H9 (cell line): Measurements from ENCODE around the gene NOX1. TPM values are rescaled to one million over a fixed set of nuclear protein-coding genes. Genes with fewer than 3 reads are reported as not detected.

Experiments used
- DNase-seq: peaks from one replicate; pipeline ENCODE4 v3.0.0-alpha.2; 2017
- H2AFZ ChIP-seq: one replicate; pipeline ENCODE4 v1.6.1; 2013; ENCODE audit warnings: mild to moderate bottlenecking, low read length, control low read depth, moderate library complexity
- H2AK5ac ChIP-seq: 2 replicates; pipeline ENCODE4 v1.6.1; 2013; ENCODE audit warnings: low read length, control low read depth, mixed read lengths; ENCODE audit not compliant: insufficient read length
- H2BK120ac ChIP-seq: one replicate; pipeline ENCODE4 v1.6.1; 2013; ENCODE audit warnings: low read depth, mild to moderate bottlenecking, low read length, control low read depth, inconsistent platforms; ENCODE audit not compliant: poor library complexity, severe bottlenecking
- H2BK12ac ChIP-seq: 2 replicates; pipeline ENCODE4 v1.6.1; 2013; ENCODE audit warnings: low read length, control low read depth, mixed read lengths, low read depth; ENCODE audit not compliant: insufficient read length
- H2BK15ac ChIP-seq: 2 replicates; pipeline ENCODE4 v1.6.1; 2013; ENCODE audit warnings: low read depth, low read length, control low read depth
- H2BK20ac ChIP-seq: one replicate; pipeline ENCODE4 v1.6.1; 2013; ENCODE audit warnings: low read depth, mild to moderate bottlenecking, low read length, control low read depth, inconsistent platforms; ENCODE audit not compliant: poor library complexity, severe bottlenecking
- H2BK5ac ChIP-seq: 2 replicates; pipeline ENCODE4 v1.6.1; 2013; ENCODE audit warnings: low read length, control low read depth, mixed read lengths; ENCODE audit not compliant: insufficient read length
- H3K14ac ChIP-seq: 2 replicates; pipeline ENCODE4 v1.6.1; 2013; ENCODE audit warnings: low read length, control low read depth; ENCODE audit not compliant: insufficient read depth
- H3K18ac ChIP-seq: 2 replicates; pipeline ENCODE4 v1.6.1; 2013; ENCODE audit warnings: low read depth, mild to moderate bottlenecking, mixed read lengths, low read length, control low read depth; ENCODE audit not compliant: insufficient read length
- H3K23ac ChIP-seq: 2 replicates; pipeline ENCODE4 v1.6.1; 2013; ENCODE audit warnings: low read length, control low read depth, mixed read lengths, low read depth; ENCODE audit not compliant: insufficient read length
- H3K23me2 ChIP-seq: 2 replicates; pipeline ENCODE4 v1.6.1; 2013; ENCODE audit warnings: low read depth, mild to moderate bottlenecking, mixed read lengths, low read length, control low read depth; ENCODE audit not compliant: insufficient read length, poor library complexity, severe bottlenecking
- H3K27ac ChIP-seq: 2 replicates; pipeline ENCODE4 v1.5.1; 2013; ENCODE audit warnings: low read length, control low read depth, mixed read lengths, low read depth; ENCODE audit not compliant: insufficient read length
- H3K27me3 ChIP-seq: 2 replicates; pipeline ENCODE4 v1.6.1; 2013; ENCODE audit warnings: low read length, control low read depth, inconsistent platforms; ENCODE audit not compliant: insufficient read depth
- H3K4ac ChIP-seq: 2 replicates; pipeline ENCODE4 v1.6.1; 2013; ENCODE audit warnings: low read depth, mild to moderate bottlenecking, control low read depth, inconsistent platforms, low read length, moderate library complexity
- H3K4me1 ChIP-seq: 2 replicates; pipeline ENCODE4 v1.6.1; 2013; ENCODE audit warnings: low read length, control low read depth, inconsistent platforms; ENCODE audit not compliant: insufficient read depth
- H3K4me2 ChIP-seq: 2 replicates; pipeline ENCODE4 v1.6.1; 2013; ENCODE audit warnings: low read length, control low read depth, mixed read lengths; ENCODE audit not compliant: insufficient read length, insufficient read depth
- H3K56ac ChIP-seq: 2 replicates; pipeline ENCODE4 v1.6.1; 2013; ENCODE audit warnings: low read depth, mild to moderate bottlenecking, mixed read lengths, low read length, control low read depth; ENCODE audit not compliant: insufficient read length
- H3K79me1 ChIP-seq: 2 replicates; pipeline ENCODE4 v1.6.1; 2013; ENCODE audit warnings: low read depth, mild to moderate bottlenecking, moderate library complexity, low read length, control low read depth, inconsistent platforms; ENCODE audit not compliant: insufficient read depth, poor library complexity, severe bottlenecking
- H3K79me2 ChIP-seq: 2 replicates; pipeline ENCODE4 v1.6.1; 2013; ENCODE audit warnings: low read length, control low read depth, inconsistent platforms; ENCODE audit not compliant: insufficient read depth
- H3K9ac ChIP-seq: 2 replicates; pipeline ENCODE4 v1.6.1; 2013; ENCODE audit warnings: low read length, control low read depth, mixed read lengths; ENCODE audit not compliant: insufficient read length; ENCODE audit errors: extremely low read depth
- H3K9me3 ChIP-seq: one replicate; pipeline ENCODE4 v1.6.1; 2013; ENCODE audit warnings: low read depth, low read length, inconsistent platforms; ENCODE audit not compliant: control insufficient read depth
- H3T11ph ChIP-seq: one replicate; pipeline ENCODE4 v1.6.1; 2013; ENCODE audit warnings: mild to moderate bottlenecking, low read length, control low read depth, inconsistent platforms
- H4K20me1 ChIP-seq: one replicate; pipeline ENCODE4 v1.6.1; 2013; ENCODE audit not compliant: control insufficient read depth, insufficient read length, insufficient read depth
- H4K5ac ChIP-seq: 2 replicates; pipeline ENCODE4 v1.6.1; 2013; ENCODE audit warnings: low read depth, mild to moderate bottlenecking, mixed read lengths, low read length, control low read depth; ENCODE audit not compliant: insufficient read length
- H4K8ac ChIP-seq: replicated peaks from 2 replicates; pipeline ENCODE4 v1.6.1; 2013; ENCODE audit warnings: low read length, control low read depth, mixed read lengths, low read depth; ENCODE audit not compliant: insufficient read length
- H4K91ac ChIP-seq: 2 replicates; pipeline ENCODE4 v1.6.1; 2013; ENCODE audit warnings: low read depth, mild to moderate bottlenecking, moderate library complexity, mixed read lengths, low read length, control low read depth; ENCODE audit not compliant: insufficient read length
- H3K27ac Mint-ChIP-seq, 3 experiments: 2 replicates in 2 of 3; 3 replicates in 1 of 3; pipeline ENCODE4 v1.8.0; 2020 to 2021; ENCODE audit warnings: mixed read lengths in 3 of 3, mild to moderate bottlenecking in 1 of 3, moderate library complexity in 1 of 3
- H3K27me3 Mint-ChIP-seq: 2 replicates; pipeline ENCODE4 v1.8.0; 2021; ENCODE audit warnings: low read depth, mild to moderate bottlenecking, moderate library complexity, mixed read lengths
- H3K36me3 Mint-ChIP-seq, 3 experiments: 2 replicates in 2 of 3; 3 replicates in 1 of 3; pipeline ENCODE4 v1.8.0; 2020 to 2021; ENCODE audit warnings: low read depth in 3 of 3, mixed read lengths in 3 of 3; ENCODE audit not compliant: insufficient read depth in 1 of 3
- H3K4me1 Mint-ChIP-seq, 2 experiments: 2 replicates each; pipeline ENCODE4 v1.8.0; 2020; ENCODE audit warnings: mixed read lengths in 2 of 2
- H3K4me3 Mint-ChIP-seq, 2 experiments: 2 replicates in 1 of 2; 3 replicates in 1 of 2; pipeline ENCODE4 v1.8.0; 2020 to 2021; ENCODE audit warnings: mild to moderate bottlenecking in 2 of 2, mixed read lengths in 2 of 2, moderate library complexity in 1 of 2
- H3K9me3 Mint-ChIP-seq, 2 experiments: 2 replicates in 1 of 2; 3 replicates in 1 of 2; pipeline ENCODE4 v1.8.0; 2020; ENCODE audit warnings: mild to moderate bottlenecking in 2 of 2, mixed read lengths in 2 of 2, moderate library complexity in 1 of 2
- CTCF ChIP-seq: fragments of 200-600 bp; sonication (generic); conservative IDR thresholded peaks from 3 replicates; pipeline ENCODE4 v1.8.0; 2021; ENCODE audit warnings: antibody characterized with exemption, mild to moderate bottlenecking
- WGBS: extraction: QIAGEN DNeasy Blood & Tissue Kit; methylation state at CpG from one replicate; pipeline ENCODE4 v1.1.7; 2013; ENCODE audit warnings: missing lambda C conversion rate, low lambda C conversion rate, mixed read lengths; ENCODE audit not compliant: insufficient read length; ENCODE audit errors: extremely low coverage; 5-methylcytosine and 5-hydroxymethylcytosine counted together
- total RNA-seq: library from RNA; stranded (reverse); gene quantifications from 2 replicates; pipeline ENCODE4 v1.2.1, GENCODE V29; 2021

NOX1 gene
- total RNA-seq, 1 experiment from 2014 or later: not detected

GRCh38 chrX:100830547-100830946 is 43.6 kb downstream of the NOX1 start:
- TF ChIP-seq CTCF: no peak
- H3K18ac ChIP-seq: no peak overlapping the region
- no peaks in the 10 kb centered on the region for H3K23me2 ChIP-seq
- no peak overlapping the region for H3K23ac ChIP-seq
- no peak for DNase-seq
- no peak overlapping the region for H4K8ac ChIP-seq
- H3K14ac ChIP-seq: no peak overlapping the region
- H3T11ph ChIP-seq: no peak overlapping the region
- no peaks in the 10 kb centered on the region for H3K4me1 ChIP-seq
- WGBS: no CpG with 5 or more reads among the region's 9 CpGs
- H2BK5ac ChIP-seq: no peak overlapping the region
- H3K4me1 Mint-ChIP-seq: no peaks in the 10 kb centered on the region
- H3K27me3 Mint-ChIP-seq: no peaks in the 10 kb centered on the region; the same call in none of the 2 replicates
- no peak overlapping the region for H3K4me2 ChIP-seq
- no peak overlapping the region for H2BK12ac ChIP-seq
- no peak overlapping the region for H2BK20ac ChIP-seq
- H3K4ac ChIP-seq: no peak overlapping the region
- H3K56ac ChIP-seq: no peak overlapping the region
- H3K79me1 ChIP-seq: no peaks in the 10 kb centered on the region
- H3K4me3 Mint-ChIP-seq: no peak overlapping the region
- no peak overlapping the region for H2AK5ac ChIP-seq
- no peak overlapping the region for H2BK120ac ChIP-seq
- peaks cover 22 to 71% (median 60%) of the 10 kb centered on the region in 3 experiments for H3K36me3 Mint-ChIP-seq
- no peak overlapping the region for H3K27ac ChIP-seq
- no peak overlapping the region for H4K91ac ChIP-seq
- H3K9me3 ChIP-seq: peaks cover 34% of the 10 kb centered on the region
- peaks cover 56 to 61% of the 10 kb centered on the region in 2 experiments for H3K9me3 Mint-ChIP-seq
- no peaks in the 10 kb centered on the region for H3K79me2 ChIP-seq
- no peaks in the 10 kb centered on the region for H4K20me1 ChIP-seq
- no peaks in the 10 kb centered on the region for H3K27me3 ChIP-seq
- no peak overlapping the region for H2AFZ ChIP-seq
- no peak overlapping the region for H2BK15ac ChIP-seq
- H3K27ac Mint-ChIP-seq: no peak overlapping the region
- H4K5ac ChIP-seq: no peak overlapping the region
- H3K9ac ChIP-seq: no peak overlapping the region
